AG10803 (cell line): ENCODE data around the gene TCTA.

Source experiments
- DNase-seq: peaks from one replicate; pipeline ENCODE4 v3.0.0; 2010; ENCODE audit warnings: low read depth
- H3K4me3 ChIP-seq: 2 replicates; pipeline ENCODE4 v1.5.1; 2011; ENCODE audit warnings: mild to moderate bottlenecking, low read length, control low read depth
- CTCF ChIP-seq: conservative IDR thresholded peaks from 2 replicates; pipeline ENCODE4 v1.5.1; 2011; ENCODE audit warnings: mild to moderate bottlenecking, low read length, control low read depth, inconsistent platforms

The TCTA gene

GRCh38 chr3:49460956-49461355 is 48.7 kb downstream of the TCTA start:
- TF ChIP-seq CTCF, result no peak
- no peak for DNase-seq
- H3K4me3 ChIP-seq, result no peak overlapping the region

- DNase-seq, result no peak
- H3K4me3 ChIP-seq, result no peak overlapping the region
Observed at GRCh38 chr3:49461443-49462171, 49.4 kb downstream of the TCTA start.

GRCh38 chr3:49462222-49462621 is 50.0 kb downstream of the TCTA start:
- no peak for TF ChIP-seq CTCF
- DNase-seq, result peak; percentile 36
- H3K4me3 ChIP-seq, result no peak overlapping the region

More at GRCh38 chr3:49461443-49462171, 49.4 kb downstream of the TCTA start:
- TF ChIP-seq CTCF, result no peak

- no peak for DNase-seq
Observed at GRCh38 chr3:49465270-49466034, 53.2 kb downstream of the TCTA start.

More at GRCh38 chr3:49465270-49466034, 53.2 kb downstream of the TCTA start:
- no peak overlapping the region for H3K4me3 ChIP-seq
- no peak for TF ChIP-seq CTCF
